HFFc6 (cell line): ENCODE measurements around the gene ERI3. TPM values are rescaled to one million over a fixed set of nuclear protein-coding genes. Genes with fewer than 3 reads are reported as not detected.

Experiments used
- DNase-seq: peaks from one replicate; pipeline ENCODE4 v3.0.0-alpha.2; 2018
- H3K27ac Mint-ChIP-seq: 2 replicates; pipeline ENCODE4 v1.8.0; 2020; ENCODE audit warnings: mild to moderate bottlenecking, mixed read lengths
- H3K27me3 Mint-ChIP-seq: 2 replicates; pipeline ENCODE4 v1.8.0; 2021; ENCODE audit warnings: mild to moderate bottlenecking, moderate library complexity, mixed read lengths; ENCODE audit not compliant: insufficient read depth
- H3K36me3 Mint-ChIP-seq: 2 replicates; pipeline ENCODE4 v1.8.0; 2021; ENCODE audit warnings: low read depth, mixed read lengths
- H3K4me1 Mint-ChIP-seq: 2 replicates; pipeline ENCODE4 v1.8.0; 2020; ENCODE audit warnings: low read depth, mixed read lengths
- H3K4me3 Mint-ChIP-seq: 2 replicates; pipeline ENCODE4 v1.8.0; 2020; ENCODE audit warnings: mild to moderate bottlenecking, moderate library complexity, mixed read lengths
- H3K9me3 Mint-ChIP-seq: 2 replicates; pipeline ENCODE4 v1.8.0; 2020; ENCODE audit warnings: mild to moderate bottlenecking, mixed read lengths
- long read RNA-seq: library from polyadenylated mRNA; unstranded; transcript quantifications from one replicate; pipeline ENCODE4 v2.0.0, GENCODE V29; 2019
- total RNA-seq, 6 experiments: library from RNA; stranded (reverse); fragmentation: NEBNext Ultra II Directional; extraction: Animal tissue kit (Norgen Biotek cat#: 25700); gene quantifications; 2 replicates in 1 of 6; 3 replicates in 5 of 6; pipeline ENCODE4 v1.2.3, GENCODE V29; 2021
- TF ChIP-seq, protein P1 (sequence below): fragments of 200-600 bp; sonication (generic); IDR thresholded peaks from 2 replicates; pipeline ENCODE4 v1.5.0; 2021; ENCODE audit warnings: antibody characterized with exemption, mild to moderate bottlenecking

Gene ERI3, protein sequence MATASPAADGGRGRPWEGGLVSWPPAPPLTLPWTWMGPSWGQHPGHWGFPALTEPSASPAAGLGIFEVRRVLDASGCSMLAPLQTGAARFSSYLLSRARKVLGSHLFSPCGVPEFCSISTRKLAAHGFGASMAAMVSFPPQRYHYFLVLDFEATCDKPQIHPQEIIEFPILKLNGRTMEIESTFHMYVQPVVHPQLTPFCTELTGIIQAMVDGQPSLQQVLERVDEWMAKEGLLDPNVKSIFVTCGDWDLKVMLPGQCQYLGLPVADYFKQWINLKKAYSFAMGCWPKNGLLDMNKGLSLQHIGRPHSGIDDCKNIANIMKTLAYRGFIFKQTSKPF
- 10 to 100 TPM; 54.7 to 63.5 (median 58.3) TPM for total RNA-seq
- long read RNA-seq, partial matches to known transcripts, result 15 of 39 reads
- long read RNA-seq, other reads (novel, unspliced or antisense), result 23 of 39 reads

GRCh38 chr1:44354840-44355581 is at the start of gene ERI3:
ERI3 (minus strand) TSS chr1:44355257; CDS start chr1:44355026, 231 bp downstream.
- Mint-ChIP-seq H3K27me3 (peaks cover 5% of the 10 kb centered on the region), H3K36me3 (no peaks in the 10 kb centered on the region), H3K4me1 (peaks cover 46% of the 10 kb centered on the region), H3K9me3 (no peaks in the 10 kb centered on the region), H3K4me3 (peak within 1 kb of the TSS; percentile 89), H3K27ac (peak within 1 kb of the TSS; percentile 80)
- peak; percentile 95 for DNase-seq
- TF ChIP-seq, protein P1, sequence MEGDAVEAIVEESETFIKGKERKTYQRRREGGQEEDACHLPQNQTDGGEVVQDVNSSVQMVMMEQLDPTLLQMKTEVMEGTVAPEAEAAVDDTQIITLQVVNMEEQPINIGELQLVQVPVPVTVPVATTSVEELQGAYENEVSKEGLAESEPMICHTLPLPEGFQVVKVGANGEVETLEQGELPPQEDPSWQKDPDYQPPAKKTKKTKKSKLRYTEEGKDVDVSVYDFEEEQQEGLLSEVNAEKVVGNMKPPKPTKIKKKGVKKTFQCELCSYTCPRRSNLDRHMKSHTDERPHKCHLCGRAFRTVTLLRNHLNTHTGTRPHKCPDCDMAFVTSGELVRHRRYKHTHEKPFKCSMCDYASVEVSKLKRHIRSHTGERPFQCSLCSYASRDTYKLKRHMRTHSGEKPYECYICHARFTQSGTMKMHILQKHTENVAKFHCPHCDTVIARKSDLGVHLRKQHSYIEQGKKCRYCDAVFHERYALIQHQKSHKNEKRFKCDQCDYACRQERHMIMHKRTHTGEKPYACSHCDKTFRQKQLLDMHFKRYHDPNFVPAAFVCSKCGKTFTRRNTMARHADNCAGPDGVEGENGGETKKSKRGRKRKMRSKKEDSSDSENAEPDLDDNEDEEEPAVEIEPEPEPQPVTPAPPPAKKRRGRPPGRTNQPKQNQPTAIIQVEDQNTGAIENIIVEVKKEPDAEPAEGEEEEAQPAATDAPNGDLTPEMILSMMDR, result no peak

- Mint-ChIP-seq H3K27ac (no peak overlapping the region), H3K4me3 (no peak overlapping the region), H3K4me1 (peaks cover 11% of the 10 kb centered on the region), H3K27me3 (peaks cover 46% of the 10 kb centered on the region), H3K9me3 (no peaks in the 10 kb centered on the region), H3K36me3 (no peaks in the 10 kb centered on the region)
- no peak for DNase-seq
- TF ChIP-seq, protein P1, result no peak
These were observed 46.5 kb upstream of the ERI3 start for GRCh38 chr1:44401256-44402228.

DNA sequence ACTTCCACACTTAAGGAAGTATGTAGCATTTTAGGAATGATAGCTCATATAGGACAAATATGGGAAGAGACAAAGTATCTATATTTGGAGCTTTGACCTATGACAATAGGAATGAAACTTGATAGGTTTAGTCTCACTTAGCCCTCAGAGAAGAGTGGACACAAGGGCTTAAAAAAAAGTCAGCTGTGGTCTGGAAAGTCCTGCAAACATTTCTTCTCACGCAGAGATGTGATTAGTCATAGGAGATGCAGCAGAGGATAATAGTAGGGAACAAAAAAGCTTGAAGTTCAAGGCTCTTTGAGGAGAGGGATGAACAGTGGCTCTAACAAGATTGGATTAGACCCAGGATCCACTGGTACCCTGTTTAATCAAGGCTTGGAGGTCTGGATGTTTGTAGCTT is 35.2 kb upstream of the ERI3 start:
- H3K27ac Mint-ChIP-seq, result no peak overlapping the region
- H3K27me3 Mint-ChIP-seq, result peaks cover 14% of the 10 kb centered on the region
- H3K9me3 Mint-ChIP-seq, result no peaks in the 10 kb centered on the region
- no peak overlapping the region for H3K4me3 Mint-ChIP-seq
- H3K4me1 Mint-ChIP-seq, result no peaks in the 10 kb centered on the region
- peak; percentile 85 for DNase-seq
- TF ChIP-seq, protein P1, result no peak
- H3K36me3 Mint-ChIP-seq, result no peaks in the 10 kb centered on the region

- Mint-ChIP-seq H3K4me1 (no peaks in the 10 kb centered on the region), H3K9me3 (no peaks in the 10 kb centered on the region), H3K36me3 (no peaks in the 10 kb centered on the region), H3K27ac (no peak overlapping the region), H3K27me3 (peaks cover 16% of the 10 kb centered on the region), H3K4me3 (no peak overlapping the region)
- TF ChIP-seq, protein P1, result no peak
- no peak for DNase-seq
These were observed 34.4 kb upstream of the ERI3 start for GRCh38 chr1:44389437-44389836.

GRCh38 chr1:44388551-44388950 is 33.5 kb upstream of the ERI3 start:
- no peaks in the 10 kb centered on the region for H3K4me1 Mint-ChIP-seq
- H3K27ac Mint-ChIP-seq, result no peak overlapping the region
- no peaks in the 10 kb centered on the region for H3K36me3 Mint-ChIP-seq
- no peak for DNase-seq
- no peaks in the 10 kb centered on the region for H3K9me3 Mint-ChIP-seq
- H3K4me3 Mint-ChIP-seq, result no peak overlapping the region
- TF ChIP-seq, protein P1, result no peak
- H3K27me3 Mint-ChIP-seq, result peaks cover 20% of the 10 kb centered on the region
